GM19463 (cell line): ENCODE results near the gene CALR.
"Not testable (repeated sequence)": the region's sequence is repeated elsewhere in the genome, so short reads cannot be mapped to it uniquely, and the experiment has no call there.

ENCODE experiments used
- ATAC-seq: cut with Tn5 transposase; IDR thresholded peaks from one replicate; pipeline ENCODE4 v1.9.1; 2021; ENCODE audit warnings: mild to moderate bottlenecking, moderate library complexity; ENCODE audit not compliant: unreplicated experiment

Gene CALR

GRCh38 chr19:12937927-12938778 is at the start of gene CALR:
CALR (plus strand) TSS chr19:12938609; CDS start chr19:12938680, 71 bp downstream.
- ATAC-seq = peak; percentile 82

DNA sequence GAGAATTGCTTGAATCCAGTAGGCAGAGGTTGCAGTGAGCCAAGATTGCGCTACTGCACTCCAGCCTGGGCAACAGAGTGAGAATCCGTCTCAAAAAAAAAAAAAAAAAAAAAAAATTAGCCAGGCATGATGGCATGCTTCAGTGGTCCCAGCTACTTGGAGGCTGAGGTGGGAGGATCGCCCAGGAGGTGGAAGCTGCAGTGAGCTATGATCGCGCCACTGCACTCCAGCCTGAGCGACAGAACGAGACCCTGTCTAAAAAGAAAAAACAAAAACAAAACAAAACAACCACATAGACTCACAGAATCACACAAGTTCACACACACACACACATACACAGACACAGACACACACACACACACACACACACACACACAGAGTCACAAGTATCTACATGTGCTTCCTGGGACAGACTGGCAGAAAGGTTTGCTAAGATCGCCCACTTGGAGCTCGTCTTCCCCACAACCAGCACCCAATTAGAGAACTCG is 48.1 kb upstream of the CALR start:
- not testable (repeated sequence) for ATAC-seq

DNA sequence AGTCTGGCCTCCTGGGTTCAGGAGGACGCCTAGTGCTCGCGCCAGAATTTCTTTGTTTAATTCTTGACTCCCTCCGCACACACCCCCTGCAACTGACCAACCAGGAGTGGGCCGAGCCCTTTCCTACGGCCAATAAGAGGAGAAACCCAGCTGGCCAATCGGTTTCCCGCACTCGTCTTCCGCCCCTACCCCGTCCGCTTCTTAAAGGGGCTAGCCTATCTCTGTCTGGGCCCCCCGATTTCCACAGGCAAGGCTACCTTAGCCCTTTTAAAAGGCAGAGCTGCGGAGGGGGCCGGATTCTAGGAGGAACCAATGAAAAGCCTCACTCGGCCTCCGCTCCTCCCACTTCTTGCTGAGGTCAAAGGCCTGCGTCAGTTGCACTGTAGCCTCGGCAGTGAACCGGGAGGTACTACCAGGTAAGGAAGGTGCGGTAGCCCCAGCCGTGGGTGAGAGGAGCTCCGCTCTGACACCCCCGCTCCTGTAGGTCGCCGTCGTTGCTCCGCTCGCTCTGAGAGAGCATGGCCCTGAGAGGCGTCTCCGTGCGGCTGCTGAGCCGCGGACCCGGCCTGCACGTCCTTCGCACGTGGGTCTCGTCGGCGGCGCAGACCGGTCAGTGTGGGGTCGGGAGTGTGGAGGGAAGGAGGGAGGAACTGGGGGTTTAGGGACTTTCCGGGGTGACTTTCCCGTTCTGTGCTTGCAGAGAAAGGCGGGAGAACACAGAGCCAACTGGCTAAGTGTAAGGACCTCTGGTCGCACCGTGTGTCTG is 47.4 kb upstream of the CALR start, which contains the start of gene GCDH:
Gene GCDH (plus strand): TSS at position 374 of the 766 bp plus-strand sequence. CDS start 145 bp downstream, at position 519.
- ATAC-seq = peak; percentile 97

DNA sequence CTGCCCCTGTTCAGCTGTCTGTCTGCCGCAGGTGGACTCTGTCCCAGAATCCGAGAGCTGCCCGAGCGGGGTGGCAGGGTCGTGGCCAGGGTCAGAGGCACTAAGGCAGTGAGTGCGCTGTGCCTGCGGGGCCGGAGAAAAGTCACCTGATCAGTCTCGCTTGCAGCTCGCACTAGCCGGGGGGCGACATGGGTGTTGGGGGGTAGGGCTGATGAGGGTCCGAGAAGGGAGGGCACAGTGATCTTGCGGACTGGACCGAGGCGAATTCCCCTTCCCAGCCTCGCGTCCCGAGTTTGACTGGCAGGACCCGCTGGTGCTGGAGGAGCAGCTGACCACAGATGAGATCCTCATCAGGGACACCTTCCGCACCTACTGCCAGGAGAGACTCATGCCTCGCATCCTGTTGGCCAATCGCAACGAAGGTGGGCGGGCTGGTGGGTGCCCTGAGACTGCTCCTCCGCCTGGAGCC is 46.8 kb upstream of the CALR start:
- ATAC-seq = no peak

GRCh38 chr19:12893582-12893981 is 44.8 kb upstream of the CALR start:
- no peak for ATAC-seq

DNA sequence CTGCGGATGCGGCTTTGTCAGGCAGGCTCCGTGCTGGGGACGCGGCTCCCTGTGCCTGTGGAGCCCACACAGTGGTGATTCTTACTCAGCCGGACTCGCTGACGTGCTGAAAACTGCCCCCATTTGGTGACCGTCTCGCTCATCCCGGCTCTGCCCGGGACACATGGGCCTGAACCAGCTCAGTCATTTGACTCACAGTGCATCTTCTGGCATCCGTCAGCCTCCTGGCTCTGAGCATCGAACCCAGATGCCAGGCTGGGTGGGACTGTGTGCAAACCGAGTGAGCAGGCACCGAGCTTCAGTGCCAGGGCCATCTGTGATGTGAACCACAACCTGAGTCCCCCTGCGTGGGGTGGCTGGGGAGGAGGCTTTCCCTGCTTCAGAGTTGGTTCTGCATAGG is 41.9 kb upstream of the CALR start:
- no peak for ATAC-seq

DNA sequence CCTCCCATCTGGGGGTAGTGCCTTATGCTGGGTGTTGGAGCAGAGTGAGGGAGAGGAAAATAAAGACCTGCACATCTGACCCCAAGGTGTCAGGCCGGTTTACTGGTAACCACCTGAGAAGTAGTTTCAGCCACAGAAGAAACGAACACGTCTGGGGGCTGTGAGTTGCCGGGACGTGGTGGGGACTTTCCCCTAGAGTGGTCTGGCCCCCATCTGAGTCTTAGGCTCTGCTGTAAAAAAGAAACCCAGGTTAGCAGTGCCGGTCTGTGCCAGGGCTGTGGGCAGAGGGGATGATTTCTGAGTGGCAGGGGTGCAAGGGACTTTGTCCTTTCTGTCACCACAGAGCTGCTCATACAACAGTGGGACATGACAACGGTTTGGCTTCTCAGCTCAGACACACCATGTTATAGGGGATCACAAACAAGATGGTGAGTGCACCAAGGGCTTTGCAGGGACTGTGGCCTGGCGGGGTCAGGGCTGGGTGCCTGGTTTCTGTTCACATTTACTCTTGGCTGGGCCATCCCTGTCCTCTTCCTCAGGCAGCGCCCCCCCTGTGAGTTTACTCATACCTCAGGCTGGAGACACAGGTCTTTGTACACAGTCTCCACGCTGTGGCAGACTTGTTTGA is 38.4 kb upstream of the CALR start:
- peak; percentile 77 for ATAC-seq

- no peak for ATAC-seq
These were observed 31.2 kb upstream of the CALR start for GRCh38 chr19:12907166-12907565.

- ATAC-seq = no peak
These were observed 25.8 kb upstream of the CALR start for GRCh38 chr19:12912571-12912970.

- no peak for ATAC-seq
These were observed 25.3 kb upstream of the CALR start for GRCh38 chr19:12913011-12913561.

GRCh38 chr19:12913851-12914690 is 24.3 kb upstream of the CALR start:
- no peak for ATAC-seq

GRCh38 chr19:12915860-12916259 is 22.5 kb upstream of the CALR start:
- ATAC-seq = not testable (repeated sequence)

GRCh38 chr19:12918253-12918652 is 20.2 kb upstream of the CALR start:
- no peak for ATAC-seq

DNA sequence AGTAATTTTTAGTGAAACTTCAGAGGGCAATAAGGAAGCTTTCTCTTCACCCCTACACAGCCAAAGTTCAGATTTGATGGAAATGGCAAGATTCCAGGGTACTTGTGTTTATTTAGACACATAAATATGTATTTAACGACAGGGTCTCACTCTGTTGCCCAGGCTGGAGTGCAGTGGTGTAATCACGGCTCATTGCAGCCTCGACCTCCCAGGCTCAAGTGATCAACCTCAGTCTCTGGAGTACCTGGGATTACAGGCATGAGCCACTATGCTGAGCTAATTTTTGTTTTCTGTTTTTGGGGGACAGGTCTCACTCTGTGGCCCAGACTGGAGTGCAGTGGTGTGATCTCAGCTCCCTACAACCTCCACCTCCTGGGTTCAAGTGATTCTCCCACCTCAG is 17.4 kb upstream of the CALR start:
- no peak for ATAC-seq

GRCh38 chr19:12922959-12923358 is 15.4 kb upstream of the CALR start:
- no peak for ATAC-seq

GRCh38 chr19:12924621-12925310 is 13.6 kb upstream of the CALR start:
- ATAC-seq = no peak

DNA sequence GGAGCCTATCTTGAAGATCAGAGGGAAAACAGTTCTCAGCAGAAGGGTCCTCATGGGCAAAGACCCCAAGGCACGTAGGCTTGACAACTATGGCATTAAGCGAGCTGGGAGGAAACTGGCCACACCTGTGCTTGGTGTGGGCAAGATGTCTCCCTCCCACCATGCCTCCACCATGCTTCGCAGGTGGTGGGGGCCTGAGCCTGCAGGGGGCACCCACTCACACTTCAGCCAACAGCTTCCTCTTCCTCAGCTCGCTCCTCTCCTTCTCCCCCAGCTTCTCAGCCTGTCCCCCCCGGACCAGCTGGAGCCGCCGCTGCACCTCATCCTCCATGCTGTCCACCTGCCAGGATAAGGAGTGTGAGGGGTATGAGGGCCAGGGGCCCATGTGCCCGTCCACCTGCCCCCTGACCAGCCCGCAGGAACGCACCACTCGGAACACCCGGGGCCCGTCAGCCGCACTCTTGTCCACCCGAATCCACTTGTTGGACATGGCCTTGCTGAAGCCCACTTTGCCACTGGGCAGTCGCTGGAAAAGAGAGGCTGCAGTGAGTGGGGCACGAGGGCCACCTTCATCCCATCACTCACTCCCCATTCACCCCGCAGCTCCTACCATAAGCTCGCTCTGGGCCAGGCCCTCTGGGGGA is 8.3 kb upstream of the CALR start:
- ATAC-seq = no peak

DNA sequence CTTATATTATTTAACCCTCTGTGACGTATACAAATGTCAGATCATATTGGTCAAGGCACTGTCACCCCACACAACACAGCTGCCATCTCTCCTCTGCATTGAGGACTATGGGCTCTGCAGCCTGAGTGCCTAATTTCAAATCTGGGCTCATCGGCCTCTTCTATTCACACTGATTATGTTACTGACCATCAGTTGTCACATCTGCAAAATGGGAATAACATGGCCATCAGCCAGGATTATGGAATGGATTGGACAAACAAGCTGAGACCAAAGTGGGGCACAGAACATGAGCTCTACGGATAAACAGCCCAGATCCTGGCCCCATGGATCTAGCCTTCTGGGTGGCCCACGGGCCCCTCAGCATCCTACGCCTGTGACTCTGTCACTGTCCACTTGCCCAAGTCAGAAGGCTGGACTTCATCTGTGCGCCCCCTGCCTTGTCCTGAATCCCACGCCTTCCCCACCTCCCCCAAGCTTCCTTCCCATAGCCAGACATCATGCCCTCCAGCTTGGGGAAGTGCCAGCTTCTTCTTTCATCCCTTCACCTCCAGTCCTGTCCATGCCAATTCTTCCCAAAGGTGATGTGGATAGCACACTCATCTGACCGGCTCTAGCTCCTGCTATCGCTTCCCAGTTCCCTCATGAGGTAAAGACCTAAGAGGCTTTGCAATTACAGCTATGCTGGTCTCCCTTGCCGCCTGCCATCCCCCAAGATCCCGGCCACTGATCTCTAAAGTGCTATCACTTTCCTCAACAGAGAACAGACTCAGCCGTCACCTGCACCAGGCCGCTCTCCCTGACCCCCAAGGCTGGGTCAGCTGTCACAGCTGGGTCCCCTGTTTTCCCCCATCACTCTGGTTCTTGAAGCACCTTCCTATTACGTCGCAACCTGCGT is 5.8 kb upstream of the CALR start:
- ATAC-seq = no peak
